ENCODE measurements around the gene ITGA5. TPM values are rescaled to one million over a fixed set of nuclear protein-coding genes. Genes with fewer than 3 reads are reported as not detected.

ITGA5 gene
- total RNA-seq, 1 experiment from 2014 or later = 35.9 TPM

- H3K27ac ChIP-seq (ENCODE audit: low read length) = no peak overlapping the region
- peaks cover 11% of the 10 kb centered on the region; the same call in 1 of the 2 replicates for H3K36me3 ChIP-seq (ENCODE audit: low read depth, low read length)
- ChIA-PET POLR2A (ENCODE audit: unreplicated experiment) (no interaction called here), CTCF (interaction anchor here (0.6 to 1.0 kb wide), 4 partner anchors 23 to 164 kb away, joined by 3 to 5 read pairs (median 4); no protein-coding TSS in a partner anchor)
- no peaks in the 10 kb centered on the region for H3K79me2 ChIP-seq (ENCODE audit: low read length)
- H3K4me1 ChIP-seq (ENCODE audit: insufficient read depth, low read length) = no peaks in the 10 kb centered on the region
- no peaks in the 10 kb centered on the region for H4K20me1 ChIP-seq (ENCODE audit: low read length)
- no peak overlapping the region for H3K4me2 ChIP-seq (ENCODE audit: low read length)
- TF ChIP-seq CTCF (conservative IDR thresholded peaks at IDR 0.05; ENCODE audit: low read depth, low read length) (no peak), EZH2phosphoT487 (IDR thresholded peaks at IDR 0.05; ENCODE audit: borderline replicate concordance, low read length) (no peak)
- ATAC-seq (no peak), DNase-seq (no peak)
- H3K4me3 ChIP-seq (ENCODE audit: low read length) = no peak overlapping the region
- H3K9ac ChIP-seq (ENCODE audit: low read length) = no peak overlapping the region
- H3K9me3 ChIP-seq (ENCODE audit: low read length) = no peaks in the 10 kb centered on the region
- no peaks in the 10 kb centered on the region for H3F3A ChIP-seq (ENCODE audit: low read length, unreplicated experiment)
- no peak overlapping the region for H2AFZ ChIP-seq (ENCODE audit: low read length)
- intact Hi-C loops (cut with micrococcal nuclease) = loop anchor here (1.0 kb wide), 1 partner anchor 46 kb away; no protein-coding TSS in a partner anchor
- H3K27me3 ChIP-seq (ENCODE audit: low read length) = no peaks in the 10 kb centered on the region
- no TSS peak for BruUV-seq (replicated peaks)
- H3K9me2 ChIP-seq (replicated peaks; ENCODE audit: low read length) = no peaks in the 10 kb centered on the region
These were observed 25.3 kb downstream of the ITGA5 start for GRCh38 chr12:54393743-54394142.

GRCh38 chr12:54393207-54393609 lies 25.9 kb downstream of the ITGA5 start:
- CTCF ChIA-PET = interaction anchor here (0.6 to 1.0 kb wide), 5 partner anchors 23 to 164 kb away, joined by 3 to 5 read pairs (median 4); no protein-coding TSS in a partner anchor
- TF ChIP-seq EZH2phosphoT487 (IDR thresholded peaks at IDR 0.05; ENCODE audit: borderline replicate concordance, low read length) (no peak), EZH2 (IDR thresholded peaks at IDR 0.05; ENCODE audit: low read length, unreplicated experiment) (no peak), CTCF (conservative IDR thresholded peaks at IDR 0.05; ENCODE audit: low read depth, low read length) (no peak)
- H3K27me3 ChIP-seq (ENCODE audit: low read length) = no peaks in the 10 kb centered on the region
- no peak overlapping the region for H2AFZ ChIP-seq (ENCODE audit: low read length)
- no peak overlapping the region for H3K4me2 ChIP-seq (ENCODE audit: low read length)
- H3K79me2 ChIP-seq (ENCODE audit: low read length) = no peaks in the 10 kb centered on the region
- no peaks in the 10 kb centered on the region for H3F3A ChIP-seq (ENCODE audit: low read length, unreplicated experiment)
- H4K20me1 ChIP-seq (ENCODE audit: low read length) = no peaks in the 10 kb centered on the region
- no peak overlapping the region for H3K27ac ChIP-seq (ENCODE audit: low read length)
- intact Hi-C loops (cut with micrococcal nuclease) = no loop called here
- peaks cover 8% of the 10 kb centered on the region; the same call in 1 of the 2 replicates for H3K36me3 ChIP-seq (ENCODE audit: low read depth, low read length)
- H3K9ac ChIP-seq (ENCODE audit: low read length) = no peak overlapping the region
- H3K4me1 ChIP-seq (ENCODE audit: insufficient read depth, low read length) = peaks cover 5% of the 10 kb centered on the region
- POLR2A ChIA-PET (ENCODE audit: unreplicated experiment) = no interaction called here
- H3K9me3 ChIP-seq (ENCODE audit: low read length) = no peaks in the 10 kb centered on the region
- DNase-seq = no peak
- H3K4me3 ChIP-seq (ENCODE audit: low read length) = no peak overlapping the region
- no peaks in the 10 kb centered on the region for H3K9me2 ChIP-seq (replicated peaks; ENCODE audit: low read length)
- no peak for ATAC-seq
- BruUV-seq (replicated peaks) = no TSS peak

- ATAC-seq (no peak), DNase-seq (no peak)
- Histone ChIP-seq H3K9me2 (replicated peaks; ENCODE audit: low read length) (no peaks in the 10 kb centered on the region), H3K27ac (ENCODE audit: low read length) (no peak overlapping the region), H3K79me2 (ENCODE audit: low read length) (no peaks in the 10 kb centered on the region), H3K4me2 (ENCODE audit: low read length) (no peak overlapping the region), H3F3A (ENCODE audit: low read length, unreplicated experiment) (no peaks in the 10 kb centered on the region), H2AFZ (ENCODE audit: low read length) (no peak overlapping the region), H4K20me1 (ENCODE audit: low read length) (no peaks in the 10 kb centered on the region), H3K36me3 (ENCODE audit: low read depth, low read length) (peaks cover 4% of the 10 kb centered on the region; the same call in 1 of the 2 replicates), H3K9ac (ENCODE audit: low read length) (no peak overlapping the region), H3K4me1 (ENCODE audit: insufficient read depth, low read length) (peaks cover 10% of the 10 kb centered on the region), H3K9me3 (ENCODE audit: low read length) (no peaks in the 10 kb centered on the region), H3K27me3 (ENCODE audit: low read length) (no peaks in the 10 kb centered on the region), H3K4me3 (ENCODE audit: low read length) (no peak overlapping the region)
- intact Hi-C loops (cut with micrococcal nuclease) = no loop called here
- TF ChIP-seq CTCF (conservative IDR thresholded peaks at IDR 0.05; ENCODE audit: low read depth, low read length) (no peak), EZH2 (IDR thresholded peaks at IDR 0.05; ENCODE audit: low read length, unreplicated experiment) (no peak), EZH2phosphoT487 (IDR thresholded peaks at IDR 0.05; ENCODE audit: borderline replicate concordance, low read length) (no peak)
- no TSS peak for BruUV-seq (replicated peaks)
- POLR2A ChIA-PET (ENCODE audit: unreplicated experiment) = no interaction called here
- CTCF ChIA-PET = interaction anchor here (0.6 to 0.8 kb wide), 2 partner anchors 22 to 52 kb away, joined by 4 read pairs; no protein-coding TSS in a partner anchor
These were observed 26.4 kb downstream of the ITGA5 start for GRCh38 chr12:54392485-54393206.
